GM12865 (cell line): ENCODE results near the gene COL23A1.

Experiments used
- DNase-seq: peaks from one replicate; pipeline ENCODE4 v3.0.0; 2010; ENCODE audit warnings: low read depth
- H3K4me3 ChIP-seq: 2 replicates; pipeline ENCODE4 v1.5.1; 2011; ENCODE audit warnings: mild to moderate bottlenecking, low read depth, low read length, control low read depth
- TF ChIP-seq, protein P1 (sequence below): IDR thresholded peaks from 2 replicates; pipeline ENCODE4 v1.5.1; 2011; ENCODE audit warnings: low read length, control low read depth, low read depth, inconsistent platforms; ENCODE audit not compliant: insufficient read depth; ENCODE audit errors: missing control alignments

The COL23A1 gene

DNA sequence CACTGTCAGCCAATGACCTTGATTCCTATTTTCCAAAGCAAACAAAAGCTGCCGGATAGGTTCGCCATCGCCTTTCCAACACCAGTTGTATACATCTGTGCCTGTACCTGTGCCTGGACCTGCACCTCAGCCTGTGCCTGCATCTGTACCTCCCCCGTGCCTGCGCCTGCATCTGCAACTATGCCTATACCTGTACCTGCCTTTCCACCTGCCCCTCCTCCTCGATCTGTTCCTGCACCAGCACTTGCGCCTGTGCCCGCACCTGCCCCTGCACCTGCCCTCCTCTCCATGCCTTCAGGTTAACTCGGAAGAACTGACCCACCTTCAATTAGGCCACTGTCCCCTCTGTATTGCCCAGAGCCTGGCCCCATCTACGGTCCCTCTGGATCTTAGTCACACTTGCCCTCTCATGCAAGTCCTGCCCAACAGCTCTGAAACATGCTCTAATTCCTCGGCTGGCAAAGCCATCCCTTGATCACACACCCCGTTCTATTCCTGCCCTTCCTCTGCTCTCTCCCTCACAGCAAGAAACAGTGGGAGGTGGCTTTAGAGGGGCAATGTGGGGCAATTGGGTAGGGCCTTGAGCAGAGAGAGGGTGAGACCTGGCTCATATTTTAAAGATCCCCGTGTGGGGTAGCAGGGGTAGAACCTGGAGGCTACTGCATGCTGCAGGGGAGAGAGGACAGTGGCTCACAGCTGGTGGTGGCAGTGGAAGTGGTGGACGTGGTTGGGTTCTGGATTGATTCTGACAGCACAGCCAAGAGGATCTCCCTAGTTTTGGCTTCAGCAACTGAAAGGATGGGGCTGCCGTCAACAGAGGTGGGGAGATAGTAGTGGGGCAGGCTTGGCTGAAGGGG is 298.0 kb downstream of the COL23A1 start:
- no peak for DNase-seq

DNA sequence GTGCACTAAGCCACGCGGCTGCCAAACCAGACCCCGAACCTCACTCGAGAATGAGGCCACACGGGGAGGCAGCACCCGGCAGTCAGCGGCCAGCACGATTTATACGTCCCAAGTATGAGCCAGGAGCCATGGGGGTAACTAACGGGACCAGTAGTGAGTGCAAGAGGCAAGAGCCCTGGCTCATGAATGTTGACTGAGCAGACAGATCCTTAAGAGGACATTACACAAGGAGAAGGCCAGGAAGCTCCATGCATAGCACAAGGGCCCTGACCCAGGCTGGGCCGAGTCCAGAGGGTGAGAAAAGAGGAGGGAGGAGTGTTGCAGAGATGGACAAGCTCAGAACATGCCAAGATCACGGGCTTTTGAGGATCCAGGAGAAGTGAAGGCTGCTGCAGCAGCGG is 299.0 kb downstream of the COL23A1 start:
- no peak overlapping the region for H3K4me3 ChIP-seq
- no peak for DNase-seq
- TF ChIP-seq, protein P1, sequence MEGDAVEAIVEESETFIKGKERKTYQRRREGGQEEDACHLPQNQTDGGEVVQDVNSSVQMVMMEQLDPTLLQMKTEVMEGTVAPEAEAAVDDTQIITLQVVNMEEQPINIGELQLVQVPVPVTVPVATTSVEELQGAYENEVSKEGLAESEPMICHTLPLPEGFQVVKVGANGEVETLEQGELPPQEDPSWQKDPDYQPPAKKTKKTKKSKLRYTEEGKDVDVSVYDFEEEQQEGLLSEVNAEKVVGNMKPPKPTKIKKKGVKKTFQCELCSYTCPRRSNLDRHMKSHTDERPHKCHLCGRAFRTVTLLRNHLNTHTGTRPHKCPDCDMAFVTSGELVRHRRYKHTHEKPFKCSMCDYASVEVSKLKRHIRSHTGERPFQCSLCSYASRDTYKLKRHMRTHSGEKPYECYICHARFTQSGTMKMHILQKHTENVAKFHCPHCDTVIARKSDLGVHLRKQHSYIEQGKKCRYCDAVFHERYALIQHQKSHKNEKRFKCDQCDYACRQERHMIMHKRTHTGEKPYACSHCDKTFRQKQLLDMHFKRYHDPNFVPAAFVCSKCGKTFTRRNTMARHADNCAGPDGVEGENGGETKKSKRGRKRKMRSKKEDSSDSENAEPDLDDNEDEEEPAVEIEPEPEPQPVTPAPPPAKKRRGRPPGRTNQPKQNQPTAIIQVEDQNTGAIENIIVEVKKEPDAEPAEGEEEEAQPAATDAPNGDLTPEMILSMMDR = no peak

More for the DNA sequence above, 298.0 kb downstream of the COL23A1 start:
- H3K4me3 ChIP-seq = no peak overlapping the region
- TF ChIP-seq, protein P1 = no peak

DNA sequence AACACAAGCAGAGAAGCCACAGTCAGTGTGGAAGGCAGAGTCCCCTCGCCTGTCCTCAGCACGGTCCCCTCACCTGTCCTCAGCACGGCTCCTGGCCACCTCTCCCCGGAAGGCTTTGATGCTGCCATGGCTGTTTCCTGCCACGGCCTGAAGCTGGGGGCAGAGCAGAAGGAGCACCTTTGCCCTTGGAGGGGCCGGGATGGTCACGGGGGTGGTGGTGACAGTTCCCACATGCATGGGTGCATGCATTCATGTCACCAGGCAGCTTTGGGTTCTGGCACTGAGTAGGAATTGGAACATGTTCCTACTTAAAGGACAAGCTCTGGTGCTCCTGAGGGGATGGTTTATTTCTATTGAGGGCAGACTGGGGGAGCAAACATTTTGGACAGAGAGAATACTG is 299.8 kb downstream of the COL23A1 start:
- TF ChIP-seq, protein P1 = no peak
- no peak overlapping the region for H3K4me3 ChIP-seq
- DNase-seq = no peak

DNA sequence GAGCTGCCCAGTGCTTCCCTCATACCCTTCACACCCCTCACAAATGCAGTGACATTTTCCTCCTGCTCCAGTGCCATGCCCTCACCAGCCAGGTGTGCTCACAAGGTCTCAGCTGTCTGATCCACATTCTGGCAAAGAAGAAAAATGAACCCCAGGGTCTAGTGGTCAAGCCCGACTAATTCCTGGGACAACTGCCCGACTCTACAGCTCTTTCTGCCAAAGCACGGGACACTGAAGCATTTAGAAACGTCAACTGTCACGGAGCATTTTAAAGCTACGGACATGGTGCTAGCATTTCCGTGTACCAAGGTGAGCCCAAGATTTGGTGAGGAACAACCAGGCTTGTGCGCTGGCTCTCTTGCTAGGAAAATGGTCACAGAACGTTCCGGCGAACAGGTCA is 300.8 kb downstream of the COL23A1 start:
- TF ChIP-seq, protein P1 = no peak
- H3K4me3 ChIP-seq = no peak overlapping the region
- DNase-seq = no peak

DNA sequence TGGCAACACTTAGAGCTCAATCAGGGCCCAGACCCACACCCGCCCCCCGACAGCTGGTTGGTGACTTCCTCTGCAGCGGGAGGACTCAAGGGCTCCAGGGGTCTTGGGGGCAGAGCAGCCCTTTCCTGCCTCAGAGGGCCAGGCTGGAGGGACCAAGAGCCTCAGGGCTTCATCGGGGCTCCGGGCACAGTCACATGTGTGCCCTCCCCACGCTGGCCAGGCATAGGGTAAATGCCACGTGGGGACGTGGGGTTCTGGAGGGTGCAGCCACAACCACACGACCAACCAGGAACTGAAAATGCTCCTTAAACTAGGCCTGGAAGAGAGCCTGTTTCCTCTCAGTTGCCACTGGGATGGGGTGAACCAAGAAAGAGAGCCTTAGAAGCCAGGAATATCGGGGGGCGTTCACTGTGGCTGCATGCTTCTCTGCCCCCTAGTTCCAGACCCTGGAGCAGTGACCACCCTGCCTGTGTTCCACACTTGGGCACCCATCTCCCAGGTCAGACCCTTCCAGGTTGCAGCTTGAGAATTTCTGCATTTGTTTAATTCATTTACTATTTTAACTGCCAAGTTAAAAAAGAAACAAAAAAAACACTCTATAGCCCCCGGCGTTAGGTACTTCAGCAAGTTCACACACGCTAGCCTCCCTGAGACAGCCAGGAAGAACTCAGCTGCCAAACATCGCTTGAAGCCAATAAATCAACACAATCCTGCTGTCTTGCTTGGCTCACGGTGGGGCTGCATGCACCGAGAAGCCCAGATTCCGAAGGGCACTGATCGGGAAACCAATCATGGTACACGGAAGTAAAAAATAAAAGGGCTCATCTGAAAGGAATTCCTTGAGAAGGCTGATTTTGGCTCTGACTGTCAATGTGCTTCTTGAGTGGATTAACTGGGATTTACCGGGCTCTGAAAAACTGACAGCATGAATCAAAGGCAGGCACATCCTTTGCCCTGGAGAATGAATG is 301.5 kb downstream of the COL23A1 start:
- no peak overlapping the region for H3K4me3 ChIP-seq
- DNase-seq = no peak
- TF ChIP-seq, protein P1 = no peak

DNA sequence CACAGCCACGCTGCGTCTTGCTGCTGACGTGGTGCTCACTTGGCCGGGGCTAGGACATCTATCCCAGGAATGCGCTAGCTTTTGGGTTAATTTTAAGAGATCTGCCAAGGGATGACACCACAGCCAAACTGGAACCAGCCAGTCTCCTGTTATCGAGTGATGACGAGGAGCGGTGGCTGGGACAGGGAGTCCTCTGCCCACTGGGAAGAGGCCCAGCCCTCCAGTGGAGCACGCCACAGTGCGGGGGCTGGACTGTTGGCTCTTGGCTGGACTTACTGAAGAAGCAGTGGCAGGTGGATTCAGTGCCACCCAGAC is 302.4 kb downstream of the COL23A1 start:
- no peak for DNase-seq
- TF ChIP-seq, protein P1 = no peak
- no peak overlapping the region for H3K4me3 ChIP-seq
